Mesenchymal stem cell (in vitro differentiated cells and primary cell): ENCODE data around the gene RECK. TPM values are rescaled to one million over a fixed set of nuclear protein-coding genes. Genes with fewer than 3 reads are reported as not detected.
"Not testable (repeated sequence)": the region's sequence is repeated elsewhere in the genome, so short reads cannot be mapped to it uniquely, and the experiment has no call there.

ENCODE experiments used
- DNase-seq: peaks from one replicate; pipeline ENCODE4 v3.0.0-alpha.2; 2013
- H2AFZ ChIP-seq: one replicate; pipeline ENCODE4 v1.6.1; 2013; ENCODE audit warnings: low read depth, mild to moderate bottlenecking, control low read depth, inconsistent platforms, low read length, moderate library complexity
- H2AK5ac ChIP-seq: 2 replicates; pipeline ENCODE4 v1.6.1; 2013; ENCODE audit warnings: low read length, moderate library complexity, mild to moderate bottlenecking, inconsistent platforms; ENCODE audit not compliant: severe bottlenecking
- H2BK120ac ChIP-seq: one replicate; pipeline ENCODE4 v1.6.1; 2013; ENCODE audit warnings: low read depth, mild to moderate bottlenecking, inconsistent platforms, low read length, moderate library complexity
- H2BK12ac ChIP-seq, 2 experiments: one replicate each; pipeline ENCODE4 v1.6.1; 2013; ENCODE audit warnings: inconsistent platforms in 2 of 2, low read length in 2 of 2, mild to moderate bottlenecking in 2 of 2, moderate library complexity in 2 of 2, control low read depth in 1 of 2
- H2BK15ac ChIP-seq: one replicate; pipeline ENCODE4 v1.6.1; 2013; ENCODE audit warnings: mild to moderate bottlenecking, low read depth, inconsistent platforms; ENCODE audit not compliant: poor library complexity, severe bottlenecking
- H2BK5ac ChIP-seq: 2 replicates; pipeline ENCODE4 v1.6.1; 2013; ENCODE audit warnings: low read depth, mild to moderate bottlenecking, low read length, control low read depth, inconsistent platforms; ENCODE audit not compliant: poor library complexity, severe bottlenecking
- H3K14ac ChIP-seq, 2 experiments: one replicate each; pipeline ENCODE4 v1.6.1; 2013; ENCODE audit warnings: inconsistent platforms in 2 of 2, low read length in 2 of 2, control low read depth in 1 of 2, mild to moderate bottlenecking in 1 of 2, moderate library complexity in 1 of 2
- H3K18ac ChIP-seq, 2 experiments: one replicate each; pipeline ENCODE4 v1.6.1; 2013; ENCODE audit warnings: inconsistent platforms in 2 of 2, low read length in 2 of 2, control low read depth in 1 of 2, low read depth in 1 of 2, mild to moderate bottlenecking in 1 of 2
- H3K23ac ChIP-seq, 2 experiments: one replicate each; pipeline ENCODE4 v1.6.1; 2013; ENCODE audit warnings: inconsistent platforms in 2 of 2, low read length in 2 of 2, mild to moderate bottlenecking in 2 of 2, moderate library complexity in 2 of 2, control low read depth in 1 of 2
- H3K27ac ChIP-seq: 2 replicates; pipeline ENCODE4 v1.5.1; 2013; ENCODE audit warnings: mild to moderate bottlenecking, moderate library complexity, low read length, control low read depth, inconsistent platforms; ENCODE audit not compliant: poor library complexity, severe bottlenecking
- H3K27me3 ChIP-seq, 2 experiments: 2 replicates each; pipeline versions ENCODE4 v1.6.1 to v1.7.0; 2013; ENCODE audit warnings: low read length in 2 of 2, mild to moderate bottlenecking in 2 of 2, moderate library complexity in 2 of 2, control low read depth in 1 of 2, inconsistent platforms in 1 of 2; ENCODE audit not compliant: control insufficient read depth in 1 of 2, insufficient read depth in 1 of 2
- H3K36me3 ChIP-seq, 2 experiments: 2 replicates each; pipeline versions ENCODE4 v1.6.1 to v1.7.0; 2013; ENCODE audit warnings: low read length in 2 of 2, control low read depth in 1 of 2, inconsistent platforms in 1 of 2, low read depth in 1 of 2, mild to moderate bottlenecking in 1 of 2; ENCODE audit not compliant: insufficient read depth in 2 of 2, control insufficient read depth in 1 of 2
- H3K4ac ChIP-seq, 2 experiments: one replicate each; pipeline ENCODE4 v1.6.1; 2013; ENCODE audit warnings: inconsistent platforms in 2 of 2, low read length in 2 of 2, mild to moderate bottlenecking in 2 of 2, moderate library complexity in 2 of 2, control low read depth in 1 of 2, low read depth in 1 of 2
- H3K4me1 ChIP-seq: 2 replicates; pipeline ENCODE4 v1.6.1; 2013; ENCODE audit warnings: low read depth, low read length, control low read depth; ENCODE audit not compliant: control insufficient read depth, insufficient read depth
- H3K4me2 ChIP-seq: 2 replicates; pipeline ENCODE4 v1.6.1; 2013; ENCODE audit warnings: low read length, mild to moderate bottlenecking, inconsistent platforms; ENCODE audit not compliant: poor library complexity, severe bottlenecking
- H3K4me3 ChIP-seq, 2 experiments: 2 replicates each; pipeline versions ENCODE4 v1.5.1 to v1.7.0; 2013; ENCODE audit warnings: low read length in 2 of 2, mild to moderate bottlenecking in 2 of 2, control low read depth in 1 of 2, low read depth in 1 of 2; ENCODE audit not compliant: insufficient read depth in 1 of 2
- H3K79me1 ChIP-seq: replicated peaks from 2 replicates; pipeline ENCODE4 v1.6.1; 2013; ENCODE audit warnings: mild to moderate bottlenecking, control low read depth, low read length, inconsistent platforms; ENCODE audit not compliant: poor library complexity, severe bottlenecking
- H3K9ac ChIP-seq: 2 replicates; pipeline ENCODE4 v1.7.0; 2013; ENCODE audit warnings: mild to moderate bottlenecking, low read length, moderate library complexity
- H3K9me3 ChIP-seq: 2 replicates; pipeline ENCODE4 v1.7.0; 2013; ENCODE audit warnings: mild to moderate bottlenecking, low read length; ENCODE audit not compliant: control insufficient read depth
- H4K8ac ChIP-seq: one replicate; pipeline ENCODE4 v1.6.1; 2013; ENCODE audit warnings: inconsistent platforms, mild to moderate bottlenecking, low read length, moderate library complexity
- H4K91ac ChIP-seq: one replicate; pipeline ENCODE4 v1.6.1; 2013; ENCODE audit warnings: mild to moderate bottlenecking, low read length, inconsistent platforms
- WGBS: methylation state at CpG from one replicate; pipeline ENCODE4 v1.1.7; 2013; ENCODE audit warnings: mixed read lengths; 5-methylcytosine and 5-hydroxymethylcytosine counted together
- polyA plus RNA-seq, 2 experiments: library from polyadenylated mRNA; stranded (reverse); fragments of 200-250 nt; gene quantifications; one replicate each; pipeline ENCODE4 v1.2.3, GENCODE V29; 2013

RECK gene
- 21.6 TPM for polyA plus RNA-seq (2013, experiment 1 of 2)
- polyA plus RNA-seq (2013, experiment 2 of 2) = 22.2 TPM

- H3K27me3 ChIP-seq = no peaks in the 10 kb centered on the region
- peak within 1 kb of the TSS; percentile 86 to 98 for H3K4me3 ChIP-seq
- peak within 1 kb of the TSS in 1 of 2 experiments; percentile 33 for H2BK12ac ChIP-seq
- peak within 1 kb of the TSS; percentile 95 for H4K8ac ChIP-seq
- H2AFZ ChIP-seq = peak within 1 kb of the TSS; percentile 94
- H2AK5ac ChIP-seq = peak within 1 kb of the TSS; percentile 42
- H3K4me1 ChIP-seq = peaks cover 6% of the 10 kb centered on the region
- H3K4me2 ChIP-seq = peak within 1 kb of the TSS; percentile 79
- peak within 1 kb of the TSS; percentile 9 for H3K27ac ChIP-seq
- H3K23ac ChIP-seq = peak within 1 kb of the TSS in 1 of 2 experiments; percentile 91
- no peaks in the 10 kb centered on the region for H3K9me3 ChIP-seq
- peak within 1 kb of the TSS; percentile 92 for H4K91ac ChIP-seq
- peaks cover 4% of the 10 kb centered on the region for H3K79me1 ChIP-seq
- peak within 1 kb of the TSS; percentile 97 for H3K9ac ChIP-seq
- H2BK5ac ChIP-seq = no peak within 1 kb of the TSS
- peak within 1 kb of the TSS; percentile 87 to 98 for H3K4ac ChIP-seq
- H3K14ac ChIP-seq = peak within 1 kb of the TSS in 1 of 2 experiments; percentile 93
- under 1% methylated on average over 75 of the region's 77 CpGs for WGBS
- H3K18ac ChIP-seq = peak within 1 kb of the TSS; percentile 92 to 98
- DNase-seq = peak; percentile 73
- peak within 1 kb of the TSS; percentile 92 for H2BK15ac ChIP-seq
- H2BK120ac ChIP-seq = peak within 1 kb of the TSS; percentile 90
- no peaks in the 10 kb centered on the region for H3K36me3 ChIP-seq
Observed at GRCh38 chr9:36036780-36037548, at the start of gene RECK. TSS of gene RECK (plus strand) at chr9:36036913. CDS start at chr9:36036999, 86 bp downstream.

- H3K23ac ChIP-seq = no peak overlapping the region
- H3K4me1 ChIP-seq = no peaks in the 10 kb centered on the region
- no peaks in the 10 kb centered on the region for H3K9me3 ChIP-seq
- no peak overlapping the region for H3K27ac ChIP-seq
- H2BK12ac ChIP-seq = no peak overlapping the region
- H3K36me3 ChIP-seq = no peaks in the 10 kb centered on the region
- H3K4ac ChIP-seq = no peak overlapping the region
- no peaks in the 10 kb centered on the region for H3K27me3 ChIP-seq
- H3K4me3 ChIP-seq = no peak overlapping the region
- H3K18ac ChIP-seq = no peak overlapping the region
- H2AK5ac ChIP-seq = no peak overlapping the region
- H2BK120ac ChIP-seq = no peak overlapping the region
- no peak overlapping the region for H2BK15ac ChIP-seq
- no peak overlapping the region for H3K4me2 ChIP-seq
- H3K9ac ChIP-seq = no peak overlapping the region
- no peak overlapping the region for H4K8ac ChIP-seq
- no peaks in the 10 kb centered on the region for H3K79me1 ChIP-seq
- no peak overlapping the region for H2AFZ ChIP-seq
- H3K14ac ChIP-seq = no peak overlapping the region
- no peak overlapping the region for H2BK5ac ChIP-seq
- WGBS = 66% methylated on average over 3 of the region's 3 CpGs
- H4K91ac ChIP-seq = no peak overlapping the region
- DNase-seq = no peak
Observed at GRCh38 chr9:35990155-35990554, 46.6 kb upstream of the RECK start.

GRCh38 chr9:35993136-35993535 is 43.6 kb upstream of the RECK start:
- not testable (repeated sequence) for H3K27me3 ChIP-seq

GRCh38 chr9:35993976-35994720 is 42.6 kb upstream of the RECK start:
- Histone ChIP-seq H3K4me1 (peaks cover 3% of the 10 kb centered on the region), H3K27ac (no peak overlapping the region), H3K79me1 (no peaks in the 10 kb centered on the region), H3K36me3 (no peaks in the 10 kb centered on the region), H2AFZ (no peak overlapping the region), H2AK5ac (no peak overlapping the region), H4K91ac (no peak overlapping the region), H2BK15ac (no peak overlapping the region), H3K4ac (no peak overlapping the region), H3K14ac (no peak overlapping the region), H3K18ac (no peak overlapping the region), H2BK5ac (no peak overlapping the region), H2BK120ac (no peak overlapping the region), H4K8ac (no peak overlapping the region), H3K9me3 (peaks cover 11% of the 10 kb centered on the region), H3K27me3 (no peaks in the 10 kb centered on the region), H3K9ac (no peak overlapping the region), H2BK12ac (no peak overlapping the region), H3K4me3 (no peak overlapping the region), H3K23ac (no peak overlapping the region), H3K4me2 (no peak overlapping the region)
- DNase-seq = no peak
- WGBS = 92% methylated on average over 4 of the region's 5 CpGs

More at GRCh38 chr9:35993136-35993535, 43.6 kb upstream of the RECK start:
- not testable (repeated sequence) for H3K79me1 ChIP-seq, H2BK120ac ChIP-seq, H3K4me3 ChIP-seq, H3K9me3 ChIP-seq, H2AFZ ChIP-seq, DNase-seq, H3K18ac ChIP-seq, H3K4me1 ChIP-seq, H2AK5ac ChIP-seq, H3K4ac ChIP-seq, H4K91ac ChIP-seq, H2BK5ac ChIP-seq, H4K8ac ChIP-seq, H3K14ac ChIP-seq, H3K23ac ChIP-seq, H2BK15ac ChIP-seq, H2BK12ac ChIP-seq, H3K36me3 ChIP-seq, H3K9ac ChIP-seq, H3K4me2 ChIP-seq, H3K27ac ChIP-seq
- 90% methylated on average over 2 of the region's 3 CpGs for WGBS
